HG03108 (cell line): ENCODE data around the gene PRSS50.
"Not testable (repeated sequence)": the region's sequence is repeated elsewhere in the genome, so short reads cannot be mapped to it uniquely, and the experiment has no call there.

ENCODE experiments used
- ATAC-seq: cut with Tn5 transposase; IDR thresholded peaks from one replicate; pipeline ENCODE4 v1.9.1; 2021; ENCODE audit warnings: moderate library complexity; ENCODE audit not compliant: unreplicated experiment

The PRSS50 gene

DNA sequence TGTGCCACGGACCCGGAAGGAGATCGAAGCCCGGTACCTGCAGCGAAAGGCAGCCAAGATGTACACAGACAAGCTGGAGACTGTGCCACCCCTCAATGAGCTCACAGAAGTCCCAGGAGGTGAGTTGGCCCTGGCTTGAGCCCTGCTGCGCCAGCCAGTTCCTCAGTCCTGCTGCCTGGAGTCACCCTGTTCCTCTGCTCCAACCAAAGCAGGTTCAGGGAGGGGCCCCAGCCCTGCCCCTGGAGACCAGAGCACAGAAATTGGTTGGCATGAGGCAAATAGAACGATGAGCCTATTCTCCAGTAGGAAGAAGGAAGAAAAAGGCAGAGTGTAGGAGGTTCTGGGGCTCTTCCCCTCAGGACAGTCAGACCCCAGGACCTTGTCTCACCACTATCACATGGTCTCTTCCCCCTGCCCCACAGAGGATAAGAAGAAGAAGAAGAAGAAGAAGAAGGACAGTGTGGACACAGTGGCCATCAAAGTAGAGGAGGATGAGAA is 8.5 kb downstream of the PRSS50 start:
- no peak for ATAC-seq

DNA sequence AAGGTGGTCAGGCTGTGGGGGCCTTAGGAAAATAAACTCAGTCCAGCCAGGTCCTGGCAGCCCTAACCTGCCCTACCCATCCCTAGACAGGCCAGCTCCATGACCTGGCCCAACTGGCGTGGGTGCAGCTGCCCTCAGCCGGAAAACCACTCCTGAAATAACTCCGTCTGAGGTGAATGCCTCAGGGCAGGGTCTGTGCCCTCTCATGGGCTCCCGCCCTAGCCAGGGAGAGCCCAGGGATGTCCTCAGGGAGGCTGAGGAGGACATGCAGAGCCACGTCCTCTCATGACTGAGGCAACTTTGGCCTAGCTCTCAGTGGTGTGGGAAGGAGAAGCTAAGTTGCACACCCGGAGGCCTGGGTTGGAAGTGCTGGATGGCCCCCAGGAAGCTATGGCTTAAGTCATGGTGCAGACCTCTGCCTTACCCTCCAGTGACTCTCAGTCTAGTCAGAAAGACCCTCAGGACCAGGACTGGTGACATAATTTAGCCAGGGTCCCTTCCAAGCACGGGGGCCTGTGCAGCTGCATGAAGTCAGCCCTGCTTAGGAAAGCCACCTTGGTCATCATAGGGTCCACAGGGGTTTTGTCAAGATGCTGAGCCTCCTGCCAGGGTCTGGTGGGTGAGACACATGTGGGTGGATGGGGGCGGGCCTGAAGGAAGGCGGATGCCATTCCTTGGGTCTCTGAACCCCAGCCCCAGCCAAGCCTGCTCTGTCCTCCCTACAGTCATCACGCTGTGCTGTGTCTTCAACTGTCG is 9.1 kb downstream of the PRSS50 start:
- no peak for ATAC-seq

DNA sequence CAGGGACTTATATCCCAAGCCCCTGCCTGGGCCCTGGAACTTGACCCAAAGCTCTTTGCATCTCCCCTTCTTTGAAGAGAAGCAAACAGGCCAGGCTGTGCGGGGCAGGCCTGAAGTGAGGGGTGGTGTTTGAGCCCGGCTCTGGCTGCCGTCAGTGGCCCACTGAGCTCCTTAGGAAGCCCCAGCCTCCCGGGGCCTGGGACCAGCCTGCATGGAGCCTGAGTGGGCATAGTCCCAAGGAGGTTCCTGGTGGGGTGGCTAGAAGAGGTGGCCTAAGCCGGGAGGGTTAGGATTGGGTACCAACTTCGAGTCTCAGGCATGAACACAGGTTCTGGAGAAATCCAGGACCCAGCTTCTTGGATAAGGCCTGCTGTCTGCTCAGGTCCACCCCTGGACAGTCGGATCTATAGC is 10.1 kb downstream of the PRSS50 start:
- ATAC-seq = no peak

DNA sequence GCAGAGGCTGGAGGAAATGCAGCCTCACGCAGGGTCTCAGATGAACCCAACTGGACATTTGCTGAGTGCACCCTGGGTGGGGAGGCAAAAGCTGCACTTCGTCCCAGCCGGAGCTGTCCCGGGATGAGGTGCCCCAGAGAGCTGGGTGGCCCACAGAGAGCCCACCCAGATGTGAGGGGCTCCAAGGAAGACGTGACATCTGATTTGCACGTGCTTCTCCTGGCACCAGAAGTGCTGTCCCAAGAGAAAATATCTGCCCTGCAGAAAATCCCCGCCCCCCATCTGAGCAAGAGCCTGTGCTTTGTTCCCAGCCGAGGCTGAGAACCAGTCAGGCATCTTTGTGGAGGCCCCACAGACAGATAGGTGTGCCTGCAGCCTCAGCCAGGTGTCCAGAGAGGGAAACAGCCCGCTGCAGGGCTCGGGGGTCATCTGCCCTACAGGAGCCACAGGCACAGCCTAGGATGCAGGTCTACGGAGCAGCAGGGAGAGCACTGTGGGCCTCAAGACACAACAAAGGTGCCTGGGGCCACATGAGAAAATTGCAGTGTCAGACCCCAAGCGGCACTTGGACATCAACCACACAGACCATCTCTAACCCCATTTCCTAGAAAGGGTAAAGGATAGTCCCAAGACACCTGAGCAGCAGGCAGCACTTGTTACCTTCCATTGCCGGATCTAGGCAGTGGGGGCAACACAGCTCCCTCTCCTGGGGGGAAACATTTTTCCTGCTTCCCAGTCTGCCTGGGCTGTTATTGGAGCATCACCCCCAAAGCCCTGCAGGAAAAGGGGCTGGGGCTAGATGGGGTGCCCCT is 10.7 kb downstream of the PRSS50 start:
- no peak for ATAC-seq

DNA sequence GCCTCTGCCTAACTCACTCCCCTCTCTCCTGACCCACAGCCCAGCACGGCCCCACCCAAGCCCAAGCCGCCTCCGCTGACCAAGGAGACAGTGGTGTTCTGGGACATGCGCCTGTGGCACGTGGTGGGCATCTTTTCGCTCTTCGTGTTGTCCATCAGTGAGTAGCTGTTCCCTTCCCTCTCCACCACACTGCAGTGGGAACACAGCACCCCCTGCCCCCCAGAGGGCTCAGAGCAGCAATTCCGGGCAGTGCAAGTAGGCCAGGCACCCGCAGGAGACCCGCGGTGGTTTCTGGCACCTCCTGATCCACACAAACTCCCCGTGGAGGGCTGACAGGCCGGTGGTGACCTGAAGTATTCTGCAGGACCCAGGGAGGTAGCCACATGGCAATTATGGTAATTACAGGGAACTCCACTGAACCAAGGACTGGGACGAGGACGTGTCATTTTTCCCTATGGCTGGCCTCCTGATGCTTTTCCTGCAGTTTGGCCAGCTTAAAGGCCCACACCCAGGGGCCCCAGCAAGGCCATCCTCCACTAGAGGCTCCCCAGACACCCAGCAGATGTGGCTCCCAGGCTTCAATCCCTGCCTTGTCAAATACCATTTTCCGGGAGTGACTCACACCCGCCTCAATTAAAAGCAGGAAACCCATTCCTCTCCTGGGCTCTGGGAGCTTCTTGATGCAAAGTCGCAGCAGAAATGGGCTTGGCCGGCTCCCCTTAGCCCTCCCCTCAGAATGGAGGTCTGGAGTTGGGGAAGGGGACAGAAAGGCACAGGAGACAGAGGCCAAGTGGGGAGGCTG is 11.7 kb downstream of the PRSS50 start:
- ATAC-seq = no peak

DNA sequence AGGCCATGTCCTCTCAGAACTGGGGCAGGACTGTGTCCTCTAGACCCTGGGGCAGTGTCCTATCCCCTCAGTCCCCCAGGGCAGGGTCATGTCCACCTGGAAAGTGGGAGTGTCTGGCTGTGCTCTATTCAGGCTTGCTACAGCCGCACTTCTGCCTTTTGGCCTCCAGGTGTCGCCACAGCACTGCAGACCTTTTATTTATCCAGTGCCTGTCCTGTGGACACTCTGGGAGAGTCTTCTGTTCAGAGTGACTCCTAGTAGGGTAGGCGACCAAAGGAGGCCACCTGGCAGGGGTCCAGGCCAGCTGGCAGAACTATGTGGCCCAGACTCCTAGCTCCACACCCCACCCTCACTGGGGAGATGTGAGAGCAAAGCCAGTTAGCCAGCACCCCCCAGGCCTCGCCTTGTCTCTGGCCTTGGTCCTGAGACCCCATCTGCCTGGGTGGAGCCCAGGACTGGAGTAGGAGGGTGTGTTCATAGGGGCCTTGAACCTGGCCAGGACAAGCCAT is 12.6 kb downstream of the PRSS50 start:
- ATAC-seq = no peak

DNA sequence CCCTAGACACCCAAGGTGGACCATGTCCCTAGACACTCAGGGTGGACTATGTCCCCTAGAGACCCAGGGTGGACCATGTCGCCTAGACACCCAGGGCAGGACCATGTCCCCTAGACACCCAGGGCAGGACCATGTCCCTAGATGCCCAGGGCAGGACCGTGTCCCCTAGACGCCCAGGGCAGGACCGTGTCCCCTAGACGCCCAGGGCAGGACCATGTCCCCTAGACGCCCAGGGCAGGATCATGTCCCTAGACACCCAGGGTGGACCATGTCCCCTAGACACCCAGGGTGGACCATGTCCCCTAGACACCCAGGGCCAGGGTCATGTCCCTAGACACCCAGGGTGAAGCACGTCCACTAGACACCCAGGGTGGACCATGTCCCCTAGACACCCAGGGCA is 13.3 kb downstream of the PRSS50 start:
- ATAC-seq = not testable (repeated sequence)

DNA sequence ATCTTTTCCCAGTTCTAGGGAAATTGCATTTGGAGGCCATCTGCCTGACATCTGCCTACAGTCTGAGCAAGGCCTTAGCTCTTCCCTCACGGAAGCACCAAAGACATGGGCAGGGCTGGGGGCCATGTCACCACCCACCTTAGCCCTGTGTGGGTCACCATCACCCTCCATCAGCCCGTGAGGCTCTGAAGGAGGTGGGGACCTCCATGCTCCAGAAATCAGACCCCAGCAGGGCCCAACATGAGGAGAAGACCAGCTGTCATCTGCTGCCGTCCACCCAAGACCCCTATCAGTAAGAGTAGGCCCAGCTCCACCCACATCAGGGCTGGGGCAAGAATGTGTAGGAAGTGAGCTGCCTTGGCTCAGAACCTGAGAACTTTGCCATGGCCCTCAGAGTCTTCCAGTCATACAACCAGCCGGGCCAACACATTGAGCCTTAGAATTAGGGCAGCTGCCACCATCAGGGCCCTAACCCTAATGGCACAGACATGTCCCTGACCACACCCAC is 14.6 kb downstream of the PRSS50 start:
- ATAC-seq = no peak

DNA sequence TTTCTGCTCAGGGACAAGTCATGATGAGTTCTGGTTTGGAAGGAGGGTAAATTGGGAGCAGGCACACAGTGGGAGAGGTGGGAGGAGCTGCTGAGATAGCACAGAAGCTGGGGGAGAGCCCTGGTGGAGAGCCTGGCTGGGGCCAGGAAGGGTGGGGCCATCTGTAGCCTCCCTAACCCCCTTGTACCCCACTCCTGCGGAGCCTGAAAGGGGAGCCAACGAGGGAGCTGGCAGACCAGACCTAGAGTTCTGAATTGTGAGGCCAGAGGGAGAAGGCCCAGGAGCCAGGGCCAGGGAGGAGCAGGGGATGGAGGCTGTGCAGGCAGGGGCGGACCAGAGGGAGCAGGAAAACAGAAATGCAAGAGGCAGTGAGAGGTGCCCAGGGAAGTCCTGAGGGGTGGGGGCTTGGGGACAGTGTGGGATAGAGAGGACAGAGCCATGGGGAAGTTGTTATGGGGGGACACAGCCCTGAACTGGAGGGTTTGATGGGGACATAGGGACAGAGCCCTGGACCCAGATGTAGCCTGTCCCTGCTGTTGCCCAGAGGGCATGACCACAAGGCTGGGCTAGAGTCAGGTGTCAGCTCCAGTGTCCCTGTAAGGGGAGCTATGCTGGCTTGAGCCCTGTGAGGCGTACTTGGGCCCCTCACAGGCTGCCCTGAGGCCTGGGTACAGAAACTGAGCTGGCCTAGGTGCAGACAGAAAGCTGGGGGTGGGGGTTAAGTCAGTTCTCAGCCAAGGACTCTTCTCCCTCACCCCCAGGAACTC is 15.2 kb downstream of the PRSS50 start:
- ATAC-seq = no peak

DNA sequence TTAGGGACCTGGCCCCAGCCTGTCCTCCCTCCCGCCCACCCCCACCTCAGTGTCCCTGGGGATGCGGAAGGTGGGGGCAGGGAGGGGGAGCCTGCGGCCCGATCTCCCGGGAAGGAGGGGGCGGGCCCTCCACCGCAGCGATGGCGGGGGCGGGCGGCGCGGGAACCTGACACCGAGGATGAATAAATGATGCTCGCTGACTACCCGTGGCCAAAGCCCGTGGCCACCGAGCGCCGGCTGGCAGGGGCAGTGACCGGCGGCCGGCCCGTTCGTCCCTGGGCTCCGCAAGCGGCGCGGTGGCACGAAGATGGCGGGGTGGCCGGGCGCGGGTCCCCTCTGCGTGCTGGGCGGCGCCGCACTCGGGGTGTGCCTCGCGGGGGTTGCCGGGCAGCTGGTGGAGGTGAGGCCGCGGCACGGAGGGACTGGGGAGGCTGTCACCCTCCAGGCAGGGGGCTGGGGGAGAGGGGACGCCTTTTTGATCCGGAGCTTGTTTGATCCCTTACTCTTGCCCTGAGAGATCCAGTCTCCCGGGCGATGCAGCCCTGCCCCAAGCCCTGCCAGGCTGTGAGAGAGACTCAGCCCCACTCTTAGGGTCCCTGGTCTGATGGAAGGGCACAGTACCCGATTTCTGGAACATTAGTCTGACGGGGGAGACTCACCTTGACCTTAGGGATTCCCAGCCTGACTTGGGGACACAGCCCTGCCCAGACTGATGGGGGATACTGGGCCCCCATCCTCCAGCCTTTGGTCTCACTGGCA is 16.3 kb downstream of the PRSS50 start, which contains the start of gene TMIE:
TSS of gene TMIE (plus strand) at position 212 of the 759 bp plus-strand sequence. CDS start at position 308, 96 bp downstream.
- ATAC-seq = no peak

DNA sequence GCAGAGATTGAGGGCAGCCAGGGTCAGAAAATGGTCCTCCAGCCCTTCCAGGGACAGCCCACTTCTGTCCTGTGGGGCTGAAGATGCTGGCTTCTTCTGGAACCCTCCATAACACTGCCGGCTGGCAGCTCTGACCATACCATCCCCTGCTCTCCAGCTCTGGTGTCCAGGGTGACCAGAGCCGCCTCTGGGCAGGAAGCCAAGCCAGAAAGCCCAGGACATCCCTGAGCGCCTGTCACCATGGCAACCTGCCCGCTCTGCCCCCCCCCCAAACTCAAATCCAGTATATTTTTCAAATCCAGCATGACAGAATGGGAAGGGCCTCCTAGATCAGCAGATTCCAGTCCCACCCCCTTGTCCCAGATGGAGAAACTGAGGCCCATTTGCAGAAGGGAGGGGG is 16.9 kb downstream of the PRSS50 start:
- ATAC-seq = no peak

DNA sequence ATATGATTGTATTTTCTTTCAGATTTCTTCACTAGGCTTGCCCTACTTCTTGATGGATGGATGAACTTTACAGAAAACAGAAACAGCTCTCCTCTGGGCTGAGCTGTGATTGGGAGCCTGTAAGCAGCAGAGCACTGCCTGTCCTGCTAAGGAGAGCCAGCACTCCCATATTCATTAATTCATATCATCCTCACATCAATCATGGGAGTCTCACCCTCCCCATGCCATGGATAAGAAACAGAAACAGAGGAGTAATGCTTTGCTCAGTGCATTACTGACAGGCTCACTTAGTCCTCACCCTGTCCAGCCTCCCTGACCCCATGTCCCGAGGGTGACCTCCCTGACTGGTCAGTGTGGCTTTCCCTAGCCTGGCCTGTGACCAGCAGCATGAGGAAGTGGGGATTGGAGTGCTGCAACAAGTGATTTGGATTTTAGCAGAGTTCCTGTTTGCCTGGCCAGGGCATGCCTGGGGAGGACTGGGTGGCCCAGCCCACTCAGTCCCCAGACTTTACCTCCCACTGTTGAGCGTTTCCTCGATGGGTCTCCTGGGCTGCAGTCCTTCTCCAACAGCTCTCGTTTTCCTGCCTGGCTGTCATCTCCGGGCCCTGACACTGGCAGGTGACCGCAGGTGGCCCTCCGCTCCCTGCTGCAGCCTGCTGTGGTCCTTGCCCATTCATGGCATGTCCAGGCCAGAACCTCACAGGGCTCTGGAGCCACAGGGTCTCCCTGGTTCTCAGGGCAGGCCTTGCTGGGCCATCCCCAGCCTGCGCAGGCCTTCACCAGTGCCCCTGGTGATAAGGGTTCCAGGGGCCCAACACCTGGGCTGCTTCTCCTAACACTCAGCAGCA is 17.8 kb downstream of the PRSS50 start:
- no peak for ATAC-seq

DNA sequence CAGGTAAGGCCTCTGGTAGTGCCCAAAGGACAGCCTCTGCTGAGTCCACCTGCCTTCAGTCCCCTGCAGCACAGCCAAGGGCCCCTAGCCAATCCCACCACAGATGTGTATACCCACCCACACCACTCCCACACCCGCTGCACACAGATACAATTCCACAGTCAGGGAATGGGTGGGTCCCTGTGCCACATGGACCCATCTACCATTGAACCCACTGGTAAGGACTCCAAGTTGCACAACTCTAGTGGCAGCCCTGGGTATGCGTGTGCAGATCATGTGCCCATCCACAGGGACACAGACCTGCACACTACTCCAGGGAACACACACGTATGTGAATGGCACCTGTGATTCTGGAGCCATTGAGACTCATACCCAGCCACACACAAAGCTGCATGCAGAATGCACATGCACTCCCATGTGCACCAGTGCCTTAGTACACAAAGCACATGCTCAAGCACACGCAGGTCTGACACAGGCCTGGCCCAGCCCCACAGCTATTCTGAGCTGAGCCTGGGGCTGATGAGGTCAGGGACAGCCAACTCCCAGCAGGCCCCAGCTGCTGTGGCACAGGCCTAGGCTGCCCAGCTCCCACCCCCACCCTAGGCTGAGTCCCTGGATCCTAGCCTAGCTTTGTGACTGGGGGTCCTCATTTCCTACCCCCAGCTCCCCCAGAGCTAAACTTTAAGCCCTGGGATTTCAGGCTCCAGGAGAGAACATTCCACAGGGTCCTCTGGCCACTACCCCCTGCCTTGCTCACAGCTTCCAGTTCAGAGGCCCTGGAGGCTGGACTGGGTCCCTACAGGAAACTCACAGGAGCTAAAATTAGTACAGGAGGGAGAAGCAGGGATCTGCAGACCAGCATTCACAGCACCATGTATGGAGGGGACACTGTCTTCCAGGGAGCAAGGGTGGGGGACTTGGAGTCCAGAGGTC is 21.4 kb downstream of the PRSS50 start:
- ATAC-seq = no peak

DNA sequence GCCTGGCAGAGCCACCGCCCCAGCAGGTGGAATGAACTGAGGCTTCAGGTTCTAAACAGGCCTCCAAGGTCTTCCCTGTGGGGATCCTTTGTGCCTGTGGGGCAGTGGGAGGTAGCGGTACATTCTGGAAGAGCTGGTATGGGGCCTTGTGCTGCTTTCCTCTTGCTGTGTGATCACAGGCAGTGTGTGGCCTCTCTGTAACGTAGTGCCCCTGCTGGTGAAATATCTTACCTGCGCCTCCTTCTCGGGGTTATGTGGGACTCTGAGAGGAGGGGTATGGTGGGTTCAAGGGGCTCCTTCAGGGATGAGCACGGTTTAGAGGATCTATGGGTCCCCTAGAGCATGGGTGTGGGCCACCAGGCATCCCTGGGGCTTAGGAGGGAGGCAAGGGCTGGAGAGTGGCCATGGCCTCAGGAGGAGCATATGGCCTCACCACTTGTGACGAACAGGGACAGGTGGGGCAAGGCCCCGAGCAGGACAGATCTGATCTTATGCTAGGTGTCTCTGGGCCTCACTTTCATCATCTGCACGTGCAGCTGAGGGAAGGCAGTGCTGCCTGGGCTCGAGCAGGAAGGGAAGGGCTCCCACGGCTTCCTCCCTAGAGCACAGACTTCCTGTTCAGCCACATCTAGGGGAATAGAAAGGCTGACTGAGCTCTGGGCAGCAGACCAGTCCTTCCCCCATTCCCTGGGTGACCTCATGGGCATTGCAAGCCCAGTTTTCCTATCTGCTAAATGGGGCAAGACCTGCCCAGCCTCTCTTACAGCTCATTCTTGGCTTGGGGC is 22.3 kb downstream of the PRSS50 start:
- no peak for ATAC-seq

DNA sequence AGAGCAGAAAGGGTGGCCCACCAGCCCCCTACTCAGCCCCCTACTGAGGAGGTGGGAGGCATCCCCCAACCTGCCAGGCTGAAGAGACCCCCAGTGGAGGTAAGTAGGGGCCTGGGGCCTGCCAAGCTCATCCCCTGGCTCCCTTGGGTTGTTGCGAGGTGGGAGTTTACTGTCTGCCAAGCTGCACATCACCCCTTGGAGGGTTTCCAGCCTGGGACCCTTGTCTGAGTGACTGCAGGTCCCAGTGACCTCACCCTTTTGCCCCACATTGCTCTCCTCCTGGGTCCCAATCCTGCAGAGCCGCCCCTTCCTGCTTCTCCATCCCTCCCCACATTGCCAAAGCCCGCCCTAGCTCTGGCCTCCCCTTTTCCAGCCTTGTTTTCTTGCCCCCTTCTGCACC is 23.1 kb downstream of the PRSS50 start:
- ATAC-seq = no peak

DNA sequence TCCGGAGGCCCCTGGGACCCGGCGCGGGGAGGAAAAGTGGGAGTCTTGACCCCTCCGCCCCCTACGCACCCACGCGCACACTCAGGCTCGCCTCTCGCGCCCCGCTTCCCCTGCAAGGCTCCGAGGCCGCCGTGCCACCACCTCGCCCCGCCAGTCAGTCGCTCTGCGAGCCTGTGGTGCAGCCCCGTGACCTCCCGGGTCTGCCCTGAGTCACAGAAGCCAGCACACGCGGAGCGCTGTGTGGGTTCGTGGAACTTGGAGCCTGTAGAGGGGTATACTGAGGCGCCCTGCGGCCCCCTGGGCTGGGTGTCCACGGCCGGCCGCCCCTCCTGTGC is 23.8 kb downstream of the PRSS50 start:
- no peak for ATAC-seq
